Suprapubic skin (tissue), 4 donors: Measurements from ENCODE around the gene SEPTIN5.

ENCODE experiments used
- EP300 ChIP-seq: sonication (generic); formaldehyde crosslinking; IDR thresholded peaks from one replicate; pipeline ENCODE4 v1.6.1; 2017; ENCODE audit warnings: antibody characterized with exemption
- POLR2A ChIP-seq, 2 donors: fragments of 450-650 bp; IDR thresholded peaks; one replicate each; pipeline ENCODE4 v1.6.1; 2017; ENCODE audit warnings: antibody characterized with exemption in 2 of 2, mild to moderate bottlenecking in 2 of 2, moderate library complexity in 2 of 2
- POLR2AphosphoS5 ChIP-seq, 3 donors: sonication (generic); formaldehyde crosslinking; IDR thresholded peaks; one replicate each; pipeline ENCODE4 v1.6.1; 2017; ENCODE audit warnings: antibody characterized with exemption in 3 of 3
- TF ChIP-seq, protein P1 (sequence below), 2 donors: fragments of 200-600 bp in 1 of 2; fragments of 450-650 bp in 1 of 2; sonication (generic) in 1 of 2; IDR thresholded peaks; one replicate each; pipeline ENCODE4 v1.5.1; 2016 to 2019; ENCODE audit warnings: antibody characterized with exemption in 2 of 2, mild to moderate bottlenecking in 1 of 2, moderate library complexity in 1 of 2

DNA sequence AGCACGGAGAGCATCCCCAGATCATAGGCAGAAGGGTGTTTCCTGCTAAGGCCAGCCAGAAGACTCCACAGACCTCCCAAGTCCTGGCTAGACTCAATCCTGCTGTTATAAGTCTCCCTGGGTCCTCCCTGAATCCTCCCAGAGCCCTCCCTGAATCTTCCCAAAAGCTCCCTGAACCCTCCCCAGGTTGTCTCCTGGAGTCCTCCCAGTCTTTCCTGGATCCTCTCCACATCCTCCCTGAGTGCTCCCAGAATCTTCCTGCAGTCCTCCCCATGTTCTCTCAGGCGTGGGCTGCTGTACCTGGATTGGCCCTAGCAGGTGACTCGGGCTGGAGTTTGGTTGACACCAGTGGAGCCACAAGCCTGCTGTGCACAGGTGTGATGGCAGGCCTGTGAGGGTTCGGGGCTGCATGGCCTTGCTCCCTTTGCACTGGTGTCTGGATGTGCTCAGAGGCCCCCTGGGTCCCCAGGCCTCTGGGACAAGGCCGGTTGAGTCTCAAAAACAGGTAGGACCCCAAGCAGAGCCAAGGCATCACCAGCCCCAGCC, 20.6 kb downstream of the SEPTIN5 start:
- TF ChIP-seq POLR2A (IDR thresholded peaks at IDR 0.05), result no peak
- no peak for TF ChIP-seq POLR2AphosphoS5 (IDR thresholded peaks at IDR 0.05)
- TF ChIP-seq, protein P1, sequence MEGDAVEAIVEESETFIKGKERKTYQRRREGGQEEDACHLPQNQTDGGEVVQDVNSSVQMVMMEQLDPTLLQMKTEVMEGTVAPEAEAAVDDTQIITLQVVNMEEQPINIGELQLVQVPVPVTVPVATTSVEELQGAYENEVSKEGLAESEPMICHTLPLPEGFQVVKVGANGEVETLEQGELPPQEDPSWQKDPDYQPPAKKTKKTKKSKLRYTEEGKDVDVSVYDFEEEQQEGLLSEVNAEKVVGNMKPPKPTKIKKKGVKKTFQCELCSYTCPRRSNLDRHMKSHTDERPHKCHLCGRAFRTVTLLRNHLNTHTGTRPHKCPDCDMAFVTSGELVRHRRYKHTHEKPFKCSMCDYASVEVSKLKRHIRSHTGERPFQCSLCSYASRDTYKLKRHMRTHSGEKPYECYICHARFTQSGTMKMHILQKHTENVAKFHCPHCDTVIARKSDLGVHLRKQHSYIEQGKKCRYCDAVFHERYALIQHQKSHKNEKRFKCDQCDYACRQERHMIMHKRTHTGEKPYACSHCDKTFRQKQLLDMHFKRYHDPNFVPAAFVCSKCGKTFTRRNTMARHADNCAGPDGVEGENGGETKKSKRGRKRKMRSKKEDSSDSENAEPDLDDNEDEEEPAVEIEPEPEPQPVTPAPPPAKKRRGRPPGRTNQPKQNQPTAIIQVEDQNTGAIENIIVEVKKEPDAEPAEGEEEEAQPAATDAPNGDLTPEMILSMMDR (IDR thresholded peaks at IDR 0.05), result no peak
- no peak for TF ChIP-seq EP300
